ENCODE results near the gene UST. TPM values are rescaled to one million over a fixed set of nuclear protein-coding genes. Genes with fewer than 3 reads are reported as not detected.

Gene UST
- polyA plus RNA-seq, 1 donor = 11.5 TPM

DNA sequence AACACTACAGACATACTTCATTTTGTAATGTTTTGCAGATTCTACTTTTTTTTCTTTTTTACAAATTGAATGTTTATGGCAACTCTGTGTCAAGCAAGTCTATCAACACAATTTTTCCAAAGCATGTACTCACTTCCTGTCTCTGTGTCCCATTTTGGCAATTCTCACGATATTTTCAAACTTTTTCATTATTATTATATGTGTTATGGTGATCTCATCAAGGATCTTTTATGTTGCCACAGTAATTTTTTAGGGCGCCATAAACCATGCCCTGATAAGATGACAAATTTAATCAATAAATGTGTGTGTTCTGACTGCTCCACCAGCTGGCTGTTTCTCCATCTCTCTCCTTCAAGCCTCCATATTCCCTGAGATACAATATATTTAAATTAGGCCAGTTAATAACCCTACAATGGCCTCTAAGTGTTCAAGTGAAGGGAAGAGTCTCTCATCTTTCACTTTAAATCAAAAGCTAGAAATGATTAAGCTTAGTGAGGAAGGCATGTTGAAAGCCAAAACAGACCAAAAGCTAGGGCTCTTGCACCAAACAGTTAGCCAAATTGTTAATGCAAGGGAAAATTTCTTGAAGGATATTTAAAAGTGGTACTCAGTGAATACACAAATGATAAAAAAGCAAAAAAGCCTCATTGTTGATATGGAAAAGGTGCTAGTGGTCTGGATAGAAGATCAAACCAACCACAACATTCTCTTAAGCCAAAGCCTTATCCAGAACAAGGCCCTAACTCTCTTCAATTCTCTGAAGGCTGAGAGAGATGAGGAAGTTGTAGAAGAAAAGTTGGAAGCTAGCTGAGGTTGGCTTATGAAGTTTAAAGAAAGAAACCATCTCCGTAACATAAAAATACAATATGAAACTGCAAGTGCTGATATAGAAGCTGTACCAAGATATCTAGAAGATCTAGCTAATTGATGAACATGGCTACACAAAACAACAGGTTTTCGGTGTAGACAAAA is 376.3 kb downstream of the UST start:
- no peak for DNase-seq

DNA sequence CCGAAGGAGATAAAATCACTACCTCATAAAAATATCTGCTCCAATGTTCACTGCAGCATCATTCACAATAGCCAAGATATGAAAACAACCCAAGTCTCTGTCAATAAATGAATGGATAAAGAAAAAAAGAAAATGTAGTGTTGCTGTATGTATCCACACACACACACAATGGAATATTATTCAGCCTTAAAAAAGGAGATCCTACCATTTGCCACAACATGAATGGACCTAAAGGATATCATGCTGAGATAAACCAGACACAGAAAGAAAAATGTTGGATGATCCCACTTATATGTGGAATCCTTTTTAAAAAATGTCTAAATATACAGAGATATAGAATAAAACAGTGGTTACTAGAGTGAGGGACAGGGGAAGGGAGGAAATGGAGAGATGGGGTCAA is 378.5 kb downstream of the UST start:
- no peak for DNase-seq
